GM10248 (cell line): ENCODE results near the gene SPOCD1.

Source experiments
- CTCF ChIA-PET: fragments of 300-600 bp; sonication (Branson Sonifier 250); formaldehyde crosslinking; extraction: SDS; loops from one replicate; lab custom pipeline; 2021; ENCODE audit warnings: antibody characterized with exemption; lab: Yijun Ruan, JAX
- POLR2A ChIA-PET: fragments of 350-650 bp; sonication (Branson Sonifier 250); formaldehyde crosslinking; extraction: SDS; loops from one replicate; lab custom pipeline; 2020; ENCODE audit warnings: antibody characterized with exemption; lab: Yijun Ruan, JAX
- DNase-seq: peaks from one replicate; pipeline ENCODE4 v3.0.0; 2012; ENCODE audit errors: extremely low spot score
- TF ChIP-seq, protein P1 (sequence below): IDR thresholded peaks from 2 replicates; pipeline ENCODE4 v1.5.1; 2012; ENCODE audit warnings: mild to moderate bottlenecking, low read depth; ENCODE audit errors: extremely low read depth, missing control alignments, control extremely low read depth

The SPOCD1 gene

DNA sequence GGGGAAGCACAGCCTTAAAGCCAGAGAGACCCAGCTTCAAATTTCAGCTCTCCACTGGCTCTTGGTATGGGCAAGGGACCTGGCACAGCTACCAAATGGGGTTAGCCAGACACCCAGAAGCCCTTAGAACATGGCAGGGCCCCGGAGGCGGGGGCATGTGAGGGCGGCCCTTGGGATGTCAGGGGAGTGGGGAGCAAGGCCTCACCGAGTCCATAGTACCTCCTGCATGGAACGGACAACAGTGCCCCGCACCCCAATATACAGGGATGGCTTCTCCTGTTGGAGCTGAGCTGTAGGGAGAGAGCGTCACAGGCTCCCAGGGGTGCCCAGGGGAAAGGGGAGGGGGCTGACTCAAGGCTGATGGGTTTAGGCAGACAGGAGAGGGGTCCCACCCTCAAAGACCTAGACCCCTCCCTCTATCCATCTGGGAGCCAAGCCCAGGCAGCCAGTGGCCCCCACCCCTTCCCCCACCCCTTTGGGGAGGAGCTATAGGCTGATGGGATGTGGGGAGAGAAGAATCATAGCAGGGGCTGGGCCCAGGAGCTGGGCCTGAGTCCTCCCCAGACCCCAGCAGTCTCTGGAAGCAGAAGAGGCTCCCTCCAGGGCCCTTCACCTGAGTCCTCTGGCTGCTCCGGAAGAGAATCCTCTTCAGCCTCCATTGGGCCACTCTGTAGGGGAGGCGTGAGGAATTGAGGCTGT is 16.5 kb downstream of the SPOCD1 start:
- POLR2A ChIA-PET = interaction anchor here (0.6 kb wide), 2 partner anchors 8 to 567 kb away, joined by 3 read pairs; no protein-coding TSS in a partner anchor
- TF ChIP-seq, protein P1, sequence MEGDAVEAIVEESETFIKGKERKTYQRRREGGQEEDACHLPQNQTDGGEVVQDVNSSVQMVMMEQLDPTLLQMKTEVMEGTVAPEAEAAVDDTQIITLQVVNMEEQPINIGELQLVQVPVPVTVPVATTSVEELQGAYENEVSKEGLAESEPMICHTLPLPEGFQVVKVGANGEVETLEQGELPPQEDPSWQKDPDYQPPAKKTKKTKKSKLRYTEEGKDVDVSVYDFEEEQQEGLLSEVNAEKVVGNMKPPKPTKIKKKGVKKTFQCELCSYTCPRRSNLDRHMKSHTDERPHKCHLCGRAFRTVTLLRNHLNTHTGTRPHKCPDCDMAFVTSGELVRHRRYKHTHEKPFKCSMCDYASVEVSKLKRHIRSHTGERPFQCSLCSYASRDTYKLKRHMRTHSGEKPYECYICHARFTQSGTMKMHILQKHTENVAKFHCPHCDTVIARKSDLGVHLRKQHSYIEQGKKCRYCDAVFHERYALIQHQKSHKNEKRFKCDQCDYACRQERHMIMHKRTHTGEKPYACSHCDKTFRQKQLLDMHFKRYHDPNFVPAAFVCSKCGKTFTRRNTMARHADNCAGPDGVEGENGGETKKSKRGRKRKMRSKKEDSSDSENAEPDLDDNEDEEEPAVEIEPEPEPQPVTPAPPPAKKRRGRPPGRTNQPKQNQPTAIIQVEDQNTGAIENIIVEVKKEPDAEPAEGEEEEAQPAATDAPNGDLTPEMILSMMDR = no peak
- no peak for DNase-seq
- CTCF ChIA-PET = interaction anchor here (1.2 to 4.5 kb wide), 4 partner anchors 10 to 165 kb away, joined by 6 to 30 read pairs (median 8); partner anchors contain the start of gene SPOCD1

DNA sequence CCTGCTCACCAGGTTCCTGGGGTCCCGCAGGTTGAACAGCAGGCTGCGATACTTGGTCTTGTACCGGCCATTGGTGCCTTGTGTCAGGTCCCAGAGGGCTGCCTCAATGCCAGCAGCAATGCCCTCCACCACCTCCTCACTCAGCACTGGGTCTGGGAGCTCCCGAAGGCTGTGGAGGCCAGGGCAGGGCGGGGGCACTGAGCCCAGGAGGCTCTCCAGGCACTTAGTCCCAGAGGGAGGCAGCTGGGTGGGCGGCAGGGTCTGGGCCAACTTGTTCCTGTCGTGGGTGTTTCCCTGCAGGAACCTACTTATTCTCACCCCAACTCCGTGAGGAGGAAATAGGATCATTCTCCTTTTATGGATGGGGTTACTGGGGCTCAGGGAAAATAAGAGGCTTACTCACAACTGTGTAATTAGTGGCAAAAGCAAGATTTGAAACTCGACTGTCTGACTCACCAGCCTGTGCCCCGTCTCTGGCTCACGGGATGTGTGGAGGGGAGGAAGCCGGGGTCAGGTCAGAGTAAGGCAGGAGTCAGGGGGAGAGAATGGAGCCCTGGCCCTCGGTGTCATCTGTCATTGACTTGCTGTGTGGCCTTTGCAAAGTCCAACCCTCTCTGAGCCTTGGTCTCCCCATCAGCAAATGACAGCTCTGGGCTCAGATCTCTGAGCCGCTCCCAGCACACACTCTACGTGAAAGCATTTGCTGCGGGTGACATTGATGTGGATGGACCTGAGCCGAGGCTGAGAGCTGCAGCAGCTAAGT is 17.2 kb downstream of the SPOCD1 start:
- CTCF ChIA-PET = interaction anchor here (2.5 to 4.5 kb wide), 2 partner anchors 9 to 17 kb away, joined by 9 to 30 read pairs; partner anchors contain the start of gene SPOCD1
- DNase-seq = no peak
- POLR2A ChIA-PET = no interaction called here
- TF ChIP-seq, protein P1 = no peak

DNA sequence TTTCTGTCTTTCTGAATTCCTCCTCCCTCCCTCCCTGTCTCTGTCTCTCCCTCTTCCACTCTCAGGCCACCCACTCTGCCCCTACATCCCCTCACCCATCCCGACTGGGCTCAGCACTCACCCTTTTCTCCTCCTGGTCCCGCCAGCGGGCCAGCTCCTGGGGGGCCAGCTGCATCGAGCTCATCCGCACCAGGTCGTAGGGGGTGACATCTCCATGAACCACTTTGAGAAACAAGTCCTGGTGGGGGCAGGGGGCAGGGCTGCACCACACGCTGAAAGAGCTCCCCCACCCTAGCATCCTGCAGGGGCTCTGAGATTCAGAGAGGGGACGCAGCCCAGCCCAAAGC is 17.8 kb downstream of the SPOCD1 start:
- ChIA-PET CTCF (interaction anchor here (1.1 to 4.5 kb wide), 3 partner anchors 9 to 81 kb away, joined by 3 to 30 read pairs (median 9); partner anchors contain the start of gene SPOCD1), POLR2A (no interaction called here)

DNA sequence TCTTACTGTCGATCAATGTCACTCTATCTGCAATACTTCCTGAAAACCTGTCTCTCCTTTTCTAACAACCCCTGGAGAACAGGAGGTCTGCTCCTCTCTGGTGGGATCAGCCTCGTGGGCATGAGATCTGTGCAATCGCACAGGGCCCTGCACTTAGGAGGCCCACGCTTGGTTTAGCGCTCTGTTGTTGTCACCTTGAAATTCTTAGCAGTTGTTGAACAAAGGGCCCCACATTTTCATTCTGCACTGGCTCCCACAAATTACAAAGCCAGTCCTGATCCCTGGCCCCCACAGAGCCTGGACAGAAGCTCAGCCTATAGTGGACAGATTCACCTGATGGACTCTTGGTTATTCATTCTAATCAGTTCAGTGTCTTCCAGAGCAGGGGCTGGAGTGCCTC is 18.6 kb downstream of the SPOCD1 start:
- ChIA-PET CTCF (interaction anchor here (1.1 to 4.5 kb wide), 3 partner anchors 8 to 80 kb away, joined by 3 to 30 read pairs (median 9); partner anchors contain the start of gene SPOCD1), POLR2A (no interaction called here)
- DNase-seq = no peak
- TF ChIP-seq, protein P1 = no peak

More for the DNA sequence above, 17.8 kb downstream of the SPOCD1 start:
- DNase-seq = no peak
- TF ChIP-seq, protein P1 = no peak

DNA sequence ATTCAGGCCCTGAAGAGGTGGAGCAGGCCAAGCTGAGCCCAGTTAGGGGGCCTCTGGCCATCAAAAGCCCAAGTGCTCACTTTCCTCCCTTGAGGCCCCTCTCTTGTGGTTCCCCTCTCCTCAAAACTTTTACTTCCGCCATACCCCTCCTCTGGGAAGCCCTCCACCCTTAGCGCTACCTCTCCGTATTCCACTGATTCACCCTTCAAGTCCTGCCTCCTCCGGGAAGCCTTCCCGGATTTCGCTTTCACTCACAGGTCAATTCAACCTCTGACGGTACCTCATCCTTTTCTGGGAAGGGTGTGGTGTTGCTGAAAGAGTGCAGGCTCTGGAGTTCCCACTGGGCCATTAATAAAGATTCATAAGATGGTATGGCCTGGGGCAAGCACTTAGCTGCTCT is 19.1 kb downstream of the SPOCD1 start:
- CTCF ChIA-PET = no interaction called here
- TF ChIP-seq, protein P1 = no peak

DNA sequence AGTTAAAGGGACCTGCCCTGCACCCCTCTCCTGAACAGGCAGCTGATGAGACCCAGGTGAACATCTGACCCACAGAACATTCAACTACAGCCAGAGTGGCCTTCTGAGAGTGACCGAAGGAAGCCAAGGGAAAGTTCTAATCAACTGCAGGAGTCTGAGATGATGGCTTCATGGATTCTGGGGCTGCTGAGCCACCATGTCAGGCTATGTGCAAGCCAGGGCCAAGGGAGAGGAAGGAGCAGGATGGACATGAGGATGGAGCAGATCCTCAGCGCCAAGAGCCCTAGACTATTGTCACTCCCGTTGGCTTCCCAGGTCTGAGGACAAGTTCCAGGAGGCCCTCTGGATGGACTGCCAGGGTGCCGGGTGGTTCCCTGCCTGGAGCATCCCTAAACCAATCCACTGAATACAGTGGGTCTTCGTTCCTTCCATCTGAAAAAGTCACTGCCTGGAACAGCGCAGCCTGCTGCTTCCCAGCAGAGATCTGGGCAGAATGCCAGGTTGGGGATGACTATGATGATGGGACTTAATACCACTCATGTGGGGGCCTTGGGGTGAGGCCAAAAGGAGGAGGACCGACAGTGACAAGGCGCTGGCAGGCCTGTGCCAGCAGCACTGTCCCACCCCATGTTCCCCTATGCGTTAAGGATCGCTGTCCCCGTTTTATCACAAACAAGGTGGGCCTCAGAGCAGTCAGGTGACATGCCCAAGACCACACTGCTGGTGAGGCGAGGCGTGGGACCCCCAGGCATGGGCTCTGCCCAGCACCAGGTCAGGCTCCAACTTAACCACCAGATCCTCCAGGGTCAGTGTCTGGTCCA is 19.8 kb downstream of the SPOCD1 start:
- TF ChIP-seq, protein P1 = no peak
- no peak for DNase-seq
- ChIA-PET POLR2A (no interaction called here), CTCF (no interaction called here)

More for the DNA sequence above, 19.1 kb downstream of the SPOCD1 start:
- DNase-seq = no peak
- POLR2A ChIA-PET = no interaction called here
